GM15510 (cell line): ENCODE measurements around the gene ANO2.

Experiments used
- POLR2A ChIP-seq: IDR thresholded peaks from 3 replicates; pipeline ENCODE4 v1.6.1; 2011; ENCODE audit warnings: borderline replicate concordance; ENCODE audit not compliant: insufficient read length; ENCODE audit errors: extremely low read depth

The ANO2 gene

DNA sequence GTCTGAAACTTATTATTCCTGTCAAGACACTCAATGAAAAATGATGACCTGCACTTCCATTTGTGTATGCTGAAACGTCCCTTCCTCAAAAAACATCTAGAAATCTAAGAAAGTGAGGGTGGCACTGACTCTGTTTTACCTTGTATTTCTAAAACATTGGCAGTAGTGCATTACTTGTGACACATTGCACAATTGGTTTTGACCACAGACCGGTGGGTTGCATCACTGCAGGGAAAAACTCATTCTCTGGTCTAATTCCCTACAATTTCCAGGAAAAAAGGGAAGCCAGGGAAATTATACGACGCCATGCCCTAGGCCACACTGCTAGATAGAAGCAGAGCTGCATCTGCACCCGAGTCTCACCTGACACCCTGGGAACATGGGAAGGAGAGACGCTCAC is 356.5 kb downstream of the ANO2 start:
- TF ChIP-seq POLR2A, result no peak

DNA sequence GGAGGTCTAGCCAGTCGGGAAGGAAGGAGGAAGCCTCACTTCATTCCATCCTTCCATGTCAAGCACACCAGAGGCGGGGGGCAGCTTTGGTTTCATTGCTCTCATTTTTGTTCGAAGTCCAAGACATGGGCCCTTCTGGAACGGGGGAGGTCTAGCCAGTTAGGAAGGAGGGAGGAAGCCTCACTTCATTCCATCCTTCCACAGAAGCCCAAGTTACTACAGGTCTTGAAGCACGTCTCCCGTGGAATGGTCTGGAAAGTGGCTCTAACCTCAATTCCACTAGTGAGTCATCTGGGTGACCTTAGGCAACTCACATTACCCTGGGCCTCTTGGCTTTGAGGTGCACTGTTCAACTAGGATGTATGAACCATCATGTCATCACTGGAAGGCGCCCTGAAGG is 356.9 kb downstream of the ANO2 start:
- no peak for TF ChIP-seq POLR2A

DNA sequence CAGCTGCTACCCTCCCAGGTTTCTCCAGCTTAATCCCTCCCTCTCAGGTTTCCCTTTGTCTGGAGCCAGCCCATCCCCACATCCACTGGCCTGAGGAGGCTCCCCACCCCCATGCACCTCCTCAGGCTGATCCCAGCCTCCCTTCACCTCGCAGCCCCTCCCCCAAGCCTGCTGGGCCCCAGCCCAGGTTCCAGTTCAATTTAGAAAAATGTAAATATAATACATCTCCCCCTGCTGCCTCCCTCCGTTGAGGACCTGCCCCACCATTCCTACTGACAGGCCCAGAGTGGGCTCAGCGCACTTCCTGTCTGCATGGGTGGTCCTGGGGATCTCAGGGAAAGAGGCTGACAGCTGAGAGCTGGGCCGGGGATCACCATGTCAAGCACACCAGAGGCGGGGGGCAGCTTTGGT is 357.3 kb downstream of the ANO2 start:
- no peak for TF ChIP-seq POLR2A

DNA sequence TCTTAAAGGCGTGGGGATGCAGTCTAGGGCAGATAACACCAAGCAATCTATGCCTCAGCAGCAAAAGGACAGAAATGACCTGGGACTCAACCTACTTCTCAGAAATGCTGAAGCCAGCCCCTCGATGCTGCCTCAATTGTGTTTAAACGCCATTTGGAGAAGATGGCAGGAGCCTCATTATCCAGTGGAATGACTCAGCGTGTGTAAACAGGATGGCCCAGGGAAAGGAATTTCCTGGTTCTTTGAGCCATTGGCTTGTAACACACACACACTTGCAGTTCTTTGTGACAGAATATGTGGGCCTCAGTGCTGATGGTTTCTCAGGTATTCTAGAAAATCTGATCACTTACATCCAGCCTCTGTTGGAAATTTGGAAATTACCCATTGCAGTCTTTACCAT is 358.9 kb downstream of the ANO2 start:
- no peak for TF ChIP-seq POLR2A

DNA sequence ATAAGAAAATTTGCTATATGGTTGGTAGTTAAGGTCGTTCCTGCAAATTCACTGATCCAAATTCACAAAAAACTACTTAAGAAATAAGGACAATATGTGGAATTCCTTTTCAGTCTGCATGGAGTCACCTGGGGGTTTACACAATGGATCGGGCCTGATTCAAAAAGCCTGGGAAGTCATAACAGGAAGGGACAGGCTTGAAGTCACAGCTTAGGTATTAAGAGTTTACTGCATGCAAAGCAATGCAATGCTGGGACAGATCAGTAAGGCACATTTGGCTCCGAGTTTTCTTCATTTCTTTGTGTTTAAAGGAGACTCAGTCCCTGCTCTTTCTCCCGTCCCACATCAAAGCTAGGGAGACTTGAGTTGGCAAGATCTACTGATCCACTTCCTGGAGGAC is 359.9 kb downstream of the ANO2 start:
- TF ChIP-seq POLR2A, result no peak

DNA sequence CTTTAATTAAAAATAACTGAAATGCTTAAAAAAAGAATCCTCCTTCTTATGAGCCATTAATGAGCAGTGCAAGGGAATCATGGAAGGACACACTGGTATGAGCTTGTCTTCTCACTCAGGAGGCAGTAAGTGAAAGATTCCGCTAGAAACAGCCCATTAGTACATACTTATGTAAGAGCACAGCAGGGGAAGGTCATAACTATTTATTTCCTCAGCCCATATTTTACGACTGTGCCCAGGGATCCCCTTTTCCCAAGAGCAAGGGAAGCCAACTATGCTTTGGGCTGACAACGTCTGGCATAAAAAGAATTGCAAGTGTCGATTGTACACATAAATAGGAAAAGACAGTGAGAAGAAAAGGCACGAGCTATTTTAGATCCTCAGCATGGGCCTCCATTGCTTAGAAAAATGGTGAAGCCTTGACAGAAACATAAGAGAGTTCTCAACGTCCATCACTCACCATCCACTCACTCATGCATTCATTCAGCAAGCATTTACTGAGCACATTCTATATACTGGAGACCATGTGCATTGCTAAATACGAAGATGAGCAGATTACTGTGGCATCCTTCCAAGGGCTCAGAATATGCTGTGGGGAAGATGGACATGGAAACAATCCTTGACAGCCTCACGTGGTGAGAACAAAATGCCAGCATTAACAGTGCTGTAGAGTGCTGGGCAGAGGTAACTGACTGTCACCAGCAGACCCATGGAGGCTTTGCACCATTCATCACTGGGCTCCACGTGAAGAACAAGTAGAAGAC is 360.5 kb downstream of the ANO2 start:
- TF ChIP-seq POLR2A, result no peak

DNA sequence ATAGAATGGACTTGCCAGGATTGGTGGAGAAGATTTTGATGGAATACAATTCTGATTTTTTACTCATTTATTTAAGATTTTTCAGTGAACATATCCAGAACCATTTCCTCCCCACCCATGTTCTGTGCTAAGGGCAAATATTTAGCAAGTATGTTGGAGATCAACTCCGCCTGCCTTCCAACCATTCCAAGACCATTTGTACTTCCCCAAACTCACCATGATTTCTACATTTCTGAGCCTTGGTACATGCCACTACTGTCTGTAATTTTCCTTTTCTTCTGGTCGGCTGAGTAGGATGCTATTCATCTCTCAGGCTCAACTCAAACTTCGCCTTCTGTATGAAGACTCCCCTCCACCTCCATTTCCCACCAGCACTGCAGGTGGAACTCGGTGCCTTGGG is 362.5 kb downstream of the ANO2 start:
- TF ChIP-seq POLR2A, result no peak

DNA sequence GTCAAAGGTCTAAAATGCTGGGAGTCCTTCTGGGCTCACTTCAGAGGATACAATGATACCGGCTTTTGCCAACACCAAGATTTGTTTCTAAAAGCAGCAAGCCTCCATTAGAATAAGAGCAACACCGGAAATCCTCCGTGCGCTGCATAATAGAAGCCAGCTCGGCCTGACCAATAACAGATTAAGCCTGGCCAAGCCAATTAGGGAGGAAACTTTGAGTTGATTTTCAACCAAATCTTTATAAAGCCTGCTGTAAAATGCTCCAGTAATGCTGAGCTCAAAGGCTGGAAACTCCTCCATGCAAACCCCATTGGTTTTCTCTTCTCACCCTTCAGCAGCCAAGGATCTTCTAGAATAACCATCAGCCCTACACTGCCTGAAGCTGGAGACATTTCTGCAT is 363.0 kb downstream of the ANO2 start:
- TF ChIP-seq POLR2A, result no peak

DNA sequence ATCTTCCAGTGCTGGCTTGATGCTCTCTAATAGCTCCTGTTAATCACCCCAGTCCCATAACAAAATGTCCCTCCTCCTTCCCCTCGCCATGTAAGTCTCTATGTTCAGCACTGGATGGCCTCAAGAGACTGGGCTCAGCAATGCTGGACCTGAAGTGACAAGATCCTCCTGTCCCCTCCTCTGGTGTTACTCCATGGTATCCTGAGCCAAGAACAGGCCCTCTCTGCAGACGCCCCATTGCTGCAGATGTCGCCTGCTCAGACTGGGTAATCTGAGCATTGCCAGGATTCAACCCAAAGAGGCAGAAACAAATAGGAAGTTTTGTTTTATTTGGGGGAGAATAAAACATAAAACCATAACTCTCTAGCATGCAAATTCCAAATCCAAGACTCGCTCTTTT is 363.4 kb downstream of the ANO2 start:
- no peak for TF ChIP-seq POLR2A

DNA sequence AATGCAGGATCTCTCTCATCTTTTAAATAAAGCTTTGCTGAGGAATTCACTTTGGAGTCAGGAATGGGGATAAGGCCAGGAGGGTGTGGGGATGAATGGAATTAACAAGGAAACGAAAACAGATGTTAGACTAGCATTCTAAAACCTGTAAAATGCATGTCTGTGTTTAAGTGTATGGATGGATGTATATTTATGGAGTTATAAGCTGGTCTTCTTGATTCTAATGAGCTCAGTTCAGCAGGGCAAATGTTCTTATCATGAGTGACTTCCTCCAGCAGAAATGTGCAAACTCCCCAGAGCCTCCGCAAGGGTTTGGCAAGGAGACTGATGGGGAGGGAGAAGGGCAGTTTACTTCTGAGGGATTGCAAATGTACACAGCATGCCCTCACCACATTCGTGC is 364.0 kb downstream of the ANO2 start:
- TF ChIP-seq POLR2A, result no peak

DNA sequence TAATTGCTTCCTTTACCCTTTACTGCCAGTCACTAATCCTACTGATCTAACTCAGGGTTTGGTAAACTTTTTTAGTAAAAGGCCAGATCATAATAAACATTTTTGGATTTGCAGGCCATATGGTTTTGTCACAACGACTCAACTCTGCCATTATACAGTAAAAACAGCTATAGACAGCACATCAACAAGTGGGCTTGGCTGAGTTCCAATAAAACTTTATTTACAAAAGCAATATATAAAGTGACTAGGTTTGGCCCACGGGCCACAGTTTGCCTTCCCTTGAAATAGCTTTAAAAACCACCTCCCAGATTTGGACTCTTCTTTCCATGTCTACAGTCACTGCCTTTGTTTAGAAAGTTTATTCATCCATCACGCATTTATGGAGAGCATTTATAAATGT is 366.3 kb downstream of the ANO2 start:
- no peak for TF ChIP-seq POLR2A

DNA sequence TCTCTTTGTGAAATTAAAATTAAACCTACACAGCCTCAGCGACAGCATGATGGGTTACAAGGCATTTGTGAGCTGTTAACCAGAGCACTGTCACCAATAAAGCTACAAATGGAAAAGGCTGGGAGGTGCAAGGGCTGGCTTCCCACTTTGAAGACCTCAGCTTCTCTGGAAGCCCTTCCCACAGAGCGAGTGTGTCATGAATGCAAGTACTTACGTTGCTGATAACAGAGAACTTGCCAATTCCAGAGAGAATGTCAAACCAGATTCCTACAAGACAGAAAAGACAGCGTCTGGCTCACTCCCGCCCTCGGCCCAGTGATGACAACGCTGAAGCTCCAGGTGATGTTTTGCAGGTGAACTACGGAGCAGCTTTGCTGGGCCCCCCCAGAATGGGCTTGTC is 367.3 kb downstream of the ANO2 start:
- no peak for TF ChIP-seq POLR2A

DNA sequence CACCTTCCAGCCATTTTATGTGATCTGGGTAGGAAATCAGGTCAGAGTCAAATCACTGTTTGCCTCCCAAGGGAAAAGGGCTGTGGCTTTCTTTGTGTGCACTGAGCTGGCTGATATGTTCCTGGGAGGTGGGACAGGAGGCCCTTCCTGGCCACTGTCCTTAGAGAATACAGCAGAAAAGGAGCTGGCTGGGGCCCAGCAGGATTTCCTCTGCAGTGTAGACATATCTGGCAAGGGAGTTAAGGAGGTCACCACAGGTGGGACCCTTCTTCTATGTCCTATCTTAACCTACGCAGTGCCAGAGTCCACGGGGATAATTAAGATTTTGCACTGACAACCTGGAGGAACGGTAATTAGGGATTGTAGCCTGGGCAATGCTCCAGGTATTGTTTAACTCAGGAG is 367.8 kb downstream of the ANO2 start:
- no peak for TF ChIP-seq POLR2A

DNA sequence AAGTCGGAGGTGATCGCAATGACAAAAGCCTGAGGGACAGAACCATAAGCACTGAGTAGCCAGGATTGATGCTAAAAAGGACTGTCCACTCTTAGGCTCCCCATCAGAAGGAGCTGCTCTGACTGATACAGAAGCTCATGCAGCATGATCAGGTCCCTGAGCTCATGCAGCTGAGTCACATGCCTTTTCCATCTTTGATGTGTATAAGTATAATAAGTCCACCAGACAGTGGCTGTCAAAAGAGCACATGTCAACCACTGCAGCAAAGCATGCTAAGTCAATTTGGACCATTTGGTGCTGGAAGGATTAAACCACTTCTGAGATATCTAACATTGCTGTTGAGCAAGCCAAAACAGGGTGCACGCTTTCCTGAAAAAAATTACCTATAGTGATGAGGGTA is 369.1 kb downstream of the ANO2 start:
- TF ChIP-seq POLR2A, result no peak

DNA sequence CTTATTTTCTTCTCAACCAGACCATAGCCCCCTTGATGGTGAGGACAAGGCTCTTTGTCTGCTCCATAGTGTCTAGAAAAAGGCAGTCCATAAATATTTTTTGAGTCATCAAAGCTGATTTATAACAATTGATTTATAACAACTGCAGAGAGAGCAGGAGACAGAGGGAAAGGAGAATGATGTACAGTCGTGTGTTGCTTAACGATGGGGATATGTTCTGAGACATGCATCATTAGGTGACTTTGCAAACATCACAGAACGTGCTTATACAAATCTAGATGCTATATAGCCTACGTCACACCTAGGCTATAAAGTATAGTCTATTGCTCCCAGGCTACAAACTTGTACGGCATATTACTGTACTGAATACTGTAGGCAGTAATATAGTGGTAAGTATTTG is 369.8 kb downstream of the ANO2 start:
- no peak for TF ChIP-seq POLR2A

DNA sequence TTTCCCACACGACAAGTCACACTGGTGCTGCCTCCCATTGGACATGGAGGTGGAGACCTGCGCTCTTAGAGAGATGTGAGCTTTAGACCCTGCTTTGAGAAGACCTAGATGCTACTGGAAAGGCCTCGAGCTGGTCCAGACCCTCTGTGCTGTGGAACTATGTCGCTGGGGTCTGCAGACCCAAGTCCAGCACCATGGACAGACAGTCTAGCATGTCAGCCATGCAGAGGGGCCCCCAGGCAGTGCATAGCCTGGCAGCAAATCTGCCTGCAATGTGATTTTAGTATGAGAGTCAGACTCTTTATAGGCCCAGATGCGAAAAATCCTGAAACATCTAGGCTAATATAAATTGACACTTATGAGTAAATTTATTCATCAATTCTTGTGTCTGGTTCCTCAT is 371.7 kb downstream of the ANO2 start:
- no peak for TF ChIP-seq POLR2A

DNA sequence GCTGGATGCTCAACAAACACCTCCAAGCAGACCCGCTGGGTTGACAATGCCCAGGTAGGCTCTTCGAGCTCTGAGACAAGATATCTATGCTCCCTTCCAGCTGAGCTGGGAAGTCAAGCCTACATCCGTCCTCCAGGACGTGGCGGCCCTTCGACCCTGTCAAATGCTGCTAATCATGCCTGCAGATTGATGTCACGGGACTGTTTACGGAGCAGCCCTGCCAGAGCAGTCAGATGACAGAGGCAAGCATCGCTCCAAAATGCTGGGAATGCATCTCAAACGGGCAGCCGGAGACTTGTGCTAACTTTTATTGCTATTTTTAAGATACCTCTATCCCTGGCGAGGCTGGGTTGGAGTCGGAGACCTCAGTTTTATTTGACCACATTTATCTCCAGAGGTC is 373.9 kb downstream of the ANO2 start:
- TF ChIP-seq POLR2A, result no peak
